H1 (cell line): Measurements from ENCODE around the gene SAMD7.

ENCODE experiments used
- CTCF ChIP-seq, 3 experiments: IDR thresholded peaks; 1 replicate in 2 of 3; 2 replicates in 1 of 3; pipeline versions ENCODE4 v1.5.1 to v1.6.1; 2011; ENCODE audit warnings: low read length in 3 of 3, mild to moderate bottlenecking in 3 of 3, inconsistent platforms in 2 of 3, low read depth in 1 of 3, moderate library complexity in 1 of 3; ENCODE audit not compliant: insufficient read depth in 1 of 3; ENCODE audit errors: control extremely low read depth in 1 of 3
- GABPA ChIP-seq: IDR thresholded peaks from 2 replicates; pipeline ENCODE4 v1.6.1; 2011; ENCODE audit warnings: mild to moderate bottlenecking, low read length, moderate library complexity, borderline replicate concordance; ENCODE audit not compliant: insufficient read depth
- POLR2A ChIP-seq, 2 experiments: IDR thresholded peaks; 1 replicate in 1 of 2; 2 replicates in 1 of 2; pipeline ENCODE4 v1.6.1; 2011; ENCODE audit warnings: low read depth in 2 of 2, low read length in 2 of 2, mild to moderate bottlenecking in 2 of 2; ENCODE audit errors: control extremely low read depth in 1 of 2

GRCh38 chr3:169923189-169923588 lies 11.8 kb downstream of the SAMD7 start:
- TF ChIP-seq GABPA (no peak), POLR2A (IDR thresholded peaks at IDR 0.05; ENCODE audit: control extremely low read depth in 1 of 2, low read depth in 2 of 2, low read length in 2 of 2) (no peak), CTCF (IDR thresholded peaks at IDR 0.05; ENCODE audit: control extremely low read depth in 1 of 3, insufficient read depth in 1 of 3, low read depth in 1 of 3, low read length in 3 of 3) (no peak)
